G401 (cell line): ENCODE measurements around the gene NRG3. TPM values are rescaled to one million over a fixed set of nuclear protein-coding genes. Genes with fewer than 3 reads are reported as not detected.
A peak's percentile ranks its signal among the peaks of the same experiment; 100 is the strongest.
"Not testable (repeated sequence)": the region's sequence is repeated elsewhere in the genome, so short reads cannot be mapped to it uniquely, and the experiment has no call there.

ENCODE experiments used
- DNase-seq: peaks from one replicate; pipeline ENCODE4 v3.0.0-alpha.2; 2015; ENCODE audit warnings: low spot score
- in situ Hi-C: cut with HindIII; loops from 2 replicates; pipeline ENCODE4 v1.10.0; 2016; ENCODE audit warnings: low sequenced_read_pairs, mixed read lengths
- total RNA-seq: library from RNA; depleted of rRNA; stranded (reverse); fragments of >200 nt; shearing (Covaris generic); gene quantifications from 2 replicates; pipeline ENCODE4 v1.2.3, GENCODE V29; 2014

Gene NRG3
- total RNA-seq, 1 experiment from 2014 or later: not detected

- in situ Hi-C loops: no loop called here
Measured at GRCh38 chr10:82318534-82318933, 443.5 kb downstream of the NRG3 start.

DNA sequence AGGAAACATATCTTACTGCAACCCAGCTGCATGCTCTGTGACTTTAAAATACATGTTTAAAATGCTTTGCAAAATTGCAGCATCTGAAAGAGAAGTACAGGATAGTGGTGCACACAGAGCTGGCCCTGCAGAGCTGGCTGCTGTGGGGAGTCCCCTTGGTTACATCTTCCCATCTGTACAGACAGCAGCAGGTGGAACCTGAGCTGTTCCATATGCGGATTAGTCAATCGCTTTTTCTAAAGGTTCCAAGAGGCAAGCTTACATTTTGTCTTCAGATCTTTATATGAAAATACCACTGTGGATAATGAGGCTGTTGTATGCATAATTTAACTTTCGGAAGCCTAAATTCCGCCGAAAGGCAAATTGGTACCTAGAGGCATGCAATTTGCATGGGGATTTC lies 444.1 kb downstream of the NRG3 start:
- in situ Hi-C loops: no loop called here
- DNase-seq: no peak

More at GRCh38 chr10:82318534-82318933, 443.5 kb downstream of the NRG3 start:
- DNase-seq: no peak

GRCh38 chr10:82319562-82319961 lies 444.6 kb downstream of the NRG3 start:
- in situ Hi-C loops: no loop called here
- DNase-seq: no peak

DNA sequence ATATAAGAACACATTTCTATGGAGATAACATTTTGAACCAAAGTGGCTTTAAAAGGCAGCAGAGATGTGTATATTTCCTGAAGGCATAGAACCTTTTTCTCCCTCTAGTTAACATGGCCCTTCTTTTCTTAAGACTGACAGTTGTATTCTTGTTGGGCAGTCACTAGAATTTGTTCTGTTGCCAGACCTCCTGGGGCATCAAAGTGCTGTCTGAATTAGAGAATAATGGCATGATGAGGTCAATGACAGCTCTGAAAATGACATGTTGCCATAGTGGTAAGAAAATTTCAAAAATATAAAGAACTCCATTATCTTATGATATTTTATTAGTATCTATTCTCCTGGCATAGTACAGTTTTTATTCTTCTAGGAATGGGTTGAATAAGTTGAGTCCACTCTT lies 446.7 kb downstream of the NRG3 start:
- no peak for DNase-seq
- in situ Hi-C loops: no loop called here

DNA sequence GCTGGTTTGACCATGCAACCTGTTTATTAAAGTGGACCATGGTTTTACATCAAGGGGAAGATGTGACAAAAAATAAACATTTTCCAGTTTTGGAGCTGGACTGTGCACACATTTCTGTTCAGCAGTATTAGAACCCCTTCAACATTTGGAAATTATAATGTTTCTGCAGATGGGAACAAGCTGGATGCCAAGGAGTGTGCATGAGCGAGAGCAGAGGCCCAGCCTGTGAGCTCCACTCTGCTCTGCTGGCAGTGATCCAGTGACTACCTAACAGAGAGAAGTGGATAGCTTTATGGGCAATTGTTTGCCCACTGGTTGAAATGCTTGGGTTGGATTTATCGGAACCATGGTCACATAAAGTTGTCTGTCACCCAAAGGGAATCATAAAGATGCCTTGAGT lies 456.7 kb downstream of the NRG3 start:
- no peak for DNase-seq
- in situ Hi-C loops: no loop called here

GRCh38 chr10:82335831-82336230 lies 460.8 kb downstream of the NRG3 start:
- in situ Hi-C loops: no loop called here
- DNase-seq: no peak

- no peak for DNase-seq
- in situ Hi-C loops: no loop called here
Measured at GRCh38 chr10:82340166-82340565, 465.2 kb downstream of the NRG3 start.

DNA sequence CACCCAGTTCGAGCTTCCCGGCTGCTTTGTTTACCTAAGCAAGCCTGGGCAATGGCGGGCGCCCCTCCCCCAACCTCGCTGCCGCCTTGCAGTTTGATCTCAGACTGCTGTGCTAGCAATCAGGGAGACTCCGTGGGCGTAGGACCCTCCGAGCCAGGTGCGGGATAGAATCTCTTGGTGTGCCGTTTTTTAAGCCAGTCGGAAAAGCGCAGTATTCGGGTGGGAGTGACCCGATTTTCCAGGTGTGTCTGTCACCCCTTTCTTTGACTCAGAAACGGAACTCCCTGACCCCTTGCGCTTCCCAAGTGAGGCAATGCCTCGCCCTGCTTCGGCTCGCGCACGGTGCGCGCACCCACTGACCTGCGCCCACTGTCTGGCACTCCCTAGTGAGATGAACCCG lies 474.6 kb downstream of the NRG3 start:
- in situ Hi-C loops, DNase-seq: not testable (repeated sequence)

- in situ Hi-C loops: no loop called here
- no peak for DNase-seq
Measured at GRCh38 chr10:82353381-82353780, 478.4 kb downstream of the NRG3 start.

- no peak for DNase-seq
- in situ Hi-C loops: no loop called here
Measured at GRCh38 chr10:82358486-82359099, 483.6 kb downstream of the NRG3 start.

GRCh38 chr10:82361256-82361655 lies 486.3 kb downstream of the NRG3 start:
- no peak for DNase-seq
- in situ Hi-C loops: no loop called here

DNA sequence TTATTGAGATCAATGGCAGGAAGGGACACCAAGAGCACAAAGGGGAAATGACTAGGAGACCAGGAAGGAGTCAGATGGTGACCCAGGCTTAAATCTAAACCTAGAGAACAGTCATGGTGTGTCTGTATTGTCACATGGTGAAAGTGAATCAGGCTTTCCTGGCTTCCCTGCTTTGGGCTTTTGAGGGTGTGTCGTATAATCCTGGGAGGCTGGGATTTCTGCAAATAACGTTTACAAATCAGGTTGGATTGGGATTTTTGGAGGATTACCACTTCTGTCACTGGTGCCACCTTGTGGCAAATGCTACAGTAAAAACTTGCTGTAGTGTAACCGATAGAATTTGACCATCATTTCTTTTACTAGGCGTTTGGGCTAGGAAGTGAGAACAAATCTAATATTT lies 502.6 kb downstream of the NRG3 start:
- DNase-seq: no peak
- in situ Hi-C loops: no loop called here

DNA sequence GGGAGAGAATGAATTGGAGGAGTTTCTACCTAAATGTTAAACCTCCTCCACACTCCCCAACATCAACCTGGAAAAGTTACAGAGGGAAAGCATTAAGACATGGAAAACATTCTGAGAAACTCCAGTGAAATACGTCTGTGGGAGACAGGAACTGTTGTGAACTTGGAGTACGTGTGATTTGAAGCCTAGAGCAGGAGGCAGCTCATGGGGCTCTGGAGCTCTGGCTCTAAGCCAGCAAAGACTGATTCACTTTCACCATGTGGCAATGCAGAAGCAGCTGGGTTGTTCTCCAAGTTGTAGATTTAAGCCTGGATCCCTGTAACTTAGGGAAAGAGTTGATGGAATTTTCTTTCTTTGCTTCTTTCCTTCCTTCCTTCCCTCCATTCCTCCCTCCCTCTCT lies 503.2 kb downstream of the NRG3 start:
- in situ Hi-C loops: no loop called here
- no peak for DNase-seq

GRCh38 chr10:82383350-82383749 lies 508.4 kb downstream of the NRG3 start:
- no peak for DNase-seq

DNA sequence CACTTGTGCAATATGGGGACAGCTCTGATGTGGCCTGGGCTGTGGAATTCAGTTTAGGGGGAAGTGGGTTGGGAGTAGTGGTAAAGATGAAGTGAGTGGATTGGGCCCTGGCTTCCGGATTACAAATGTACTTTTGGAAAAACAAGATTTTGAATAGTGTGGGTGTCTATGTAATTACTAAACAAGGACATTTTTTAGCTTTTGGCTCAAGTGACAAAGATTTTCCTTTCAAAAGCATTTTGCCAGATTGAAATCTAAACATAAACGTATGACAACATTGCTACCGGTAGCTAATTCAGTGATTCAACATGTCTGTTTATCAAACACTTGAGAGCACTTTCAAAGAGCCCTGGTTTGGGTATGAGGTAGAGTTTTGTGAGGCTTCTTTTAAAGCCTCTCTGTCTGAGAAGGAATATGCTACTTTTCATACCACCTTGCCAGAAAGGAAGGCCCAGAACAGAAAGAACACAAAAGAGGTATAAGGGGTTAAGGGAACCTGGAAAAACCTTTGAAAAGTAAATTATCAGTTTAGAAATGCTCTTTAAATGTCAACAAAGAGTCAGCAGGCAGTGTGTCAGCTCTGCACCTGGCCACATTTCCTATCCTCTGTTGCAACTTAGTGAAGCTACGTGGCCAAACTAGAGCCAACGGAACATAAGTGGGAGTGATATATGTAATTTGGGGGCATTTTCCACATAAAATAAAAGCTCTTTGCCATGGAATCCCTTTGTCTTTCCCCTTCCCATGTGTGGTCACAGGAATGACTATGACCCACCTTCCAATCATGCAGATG lies 516.1 kb downstream of the NRG3 start:
- no peak for DNase-seq
- in situ Hi-C loops: no loop called here

More at GRCh38 chr10:82383350-82383749, 508.4 kb downstream of the NRG3 start:
- in situ Hi-C loops: no loop called here

DNA sequence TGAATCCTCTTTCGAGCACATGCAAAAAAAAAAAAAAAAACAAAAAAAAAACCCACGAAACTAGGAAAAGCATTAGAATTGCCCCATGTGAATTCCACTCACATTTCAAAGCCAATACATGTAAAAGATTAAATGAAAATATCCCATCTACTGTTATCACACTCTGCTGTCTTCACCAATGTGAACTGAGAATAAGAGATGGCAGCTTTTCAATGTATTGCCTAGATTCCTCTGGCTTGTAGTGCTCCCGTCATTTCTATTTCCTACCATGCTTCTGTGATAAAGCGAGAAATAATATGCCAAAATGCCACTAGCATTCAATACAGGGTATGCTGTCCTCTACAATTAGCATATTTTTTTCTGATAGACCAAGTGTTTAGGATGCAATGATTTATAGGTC lies 517.0 kb downstream of the NRG3 start:
- in situ Hi-C loops: no loop called here

GRCh38 chr10:82392533-82392932 lies 517.5 kb downstream of the NRG3 start:
- in situ Hi-C loops: no loop called here
- no peak for DNase-seq

More for the DNA sequence above, 517.0 kb downstream of the NRG3 start:
- no peak for DNase-seq

- in situ Hi-C loops: no loop called here
- DNase-seq: peak; percentile 25
Measured at GRCh38 chr10:82394122-82394521, 519.1 kb downstream of the NRG3 start.

DNA sequence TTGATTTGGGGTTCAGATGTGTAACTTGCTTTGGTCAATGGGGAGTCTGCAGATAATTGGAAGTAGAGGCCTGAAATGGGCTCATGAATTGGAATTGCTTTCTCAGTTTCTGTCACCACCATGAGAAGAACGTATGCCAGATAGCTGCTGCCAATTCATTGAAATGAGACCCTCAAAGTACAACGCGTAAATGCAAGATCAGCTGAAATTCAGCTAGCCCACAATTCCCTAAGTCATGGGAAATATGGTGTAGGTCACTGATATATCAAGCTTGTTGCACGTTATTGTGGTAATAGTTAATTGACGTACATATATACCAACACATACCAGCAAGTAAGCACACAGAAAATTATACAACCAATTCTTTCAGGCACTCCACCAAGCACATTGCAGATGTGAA lies 520.0 kb downstream of the NRG3 start:
- no peak for DNase-seq
- in situ Hi-C loops: no loop called here

DNA sequence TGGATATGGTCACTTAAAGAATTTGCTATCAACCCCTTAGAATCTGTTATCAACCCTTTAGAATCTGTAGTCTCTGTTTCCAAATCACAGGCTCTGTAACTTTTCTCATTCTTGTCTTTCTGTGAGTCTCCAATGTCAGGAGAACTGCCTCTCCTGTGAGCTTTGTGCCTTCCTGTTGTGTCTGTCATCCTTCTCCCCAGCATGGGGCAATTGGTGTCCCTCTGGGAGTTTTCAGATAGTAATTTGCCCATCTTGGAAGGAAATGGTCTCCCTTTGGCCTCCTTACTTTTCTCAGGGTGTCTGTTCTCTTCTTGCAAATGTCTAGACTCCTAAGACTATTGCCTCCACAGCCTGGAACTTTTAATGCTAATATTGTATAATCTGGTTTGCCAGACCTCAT lies 521.9 kb downstream of the NRG3 start:
- in situ Hi-C loops: no loop called here
- DNase-seq: no peak

- in situ Hi-C loops: no loop called here
- no peak for DNase-seq
Measured at GRCh38 chr10:82397854-82398253, 522.9 kb downstream of the NRG3 start.
